H1 (cell line): ENCODE results near the gene RBL1. TPM values are rescaled to one million over a fixed set of nuclear protein-coding genes. Genes with fewer than 3 reads are reported as not detected.

ENCODE experiments used
- CBX8 ChIP-seq: fragments of 300-800, 300-1000 bp; sonication (generic); IDR thresholded peaks from 2 replicates; pipeline ENCODE4 v1.7.1; 2016; ENCODE audit warnings: low read depth, low read length, borderline replicate concordance
- CHD2 ChIP-seq: IDR thresholded peaks from 2 replicates; pipeline ENCODE4 v1.6.1; 2012; ENCODE audit warnings: low read length, improper control_type of control experiment
- CTCF ChIP-seq, 3 experiments: IDR thresholded peaks; 1 replicate in 2 of 3; 2 replicates in 1 of 3; pipeline versions ENCODE4 v1.5.1 to v1.6.1; 2011; ENCODE audit warnings: low read length in 3 of 3, mild to moderate bottlenecking in 3 of 3, inconsistent platforms in 2 of 3, low read depth in 1 of 3, moderate library complexity in 1 of 3; ENCODE audit not compliant: insufficient read depth in 1 of 3; ENCODE audit errors: control extremely low read depth in 1 of 3
- EGR1 ChIP-seq: IDR thresholded peaks from 2 replicates; pipeline ENCODE4 v1.6.1; 2011; ENCODE audit warnings: low read depth, low read length, borderline replicate concordance
- SP1 ChIP-seq: IDR thresholded peaks from 2 replicates; pipeline ENCODE4 v1.6.1; 2011; ENCODE audit warnings: low read depth, low read length
- TCF12 ChIP-seq: IDR thresholded peaks from 2 replicates; pipeline ENCODE4 v1.6.1; 2011; ENCODE audit warnings: low read depth, mild to moderate bottlenecking, low read length
- TEAD4 ChIP-seq: IDR thresholded peaks from 2 replicates; pipeline ENCODE4 v1.6.1; 2012; ENCODE audit warnings: low read depth, low read length, inconsistent platforms, mixed read lengths
- polyA plus RNA-seq, 7 experiments: library from polyadenylated mRNA; depleted of rRNA in 3 of 7; stranded (reverse) in 5 of 7; unstranded in 2 of 7; fragments of >200 nt in 5 of 7; fragments of 200-250 nt in 2 of 7; gene quantifications; 1 replicate in 5 of 7; 2 replicates in 1 of 7; 4 replicates in 1 of 7; pipeline versions ENCODE4 v1.2.1 to v1.2.3, GENCODE V29; 2011 to 2013; ENCODE audit warnings: missing spikeins in 2 of 7, mixed read lengths in 2 of 7
- total RNA-seq: library from RNA; stranded (reverse); fragmentation: NEBNext Ultra II Directional; extraction: Animal tissue kit (Norgen Biotek cat#: 25700); gene quantifications from 2 replicates; pipeline ENCODE4 v1.2.1, GENCODE V29; 2021

The RBL1 gene
- total and polyA plus RNA-seq, 2 of the 8 experiments (the other 6 are each of a cell fraction or from before 2014, with no cell fraction given): 3.2 to 12.3 TPM

GRCh38 chr20:37053230-37053950 is 42.4 kb downstream of the RBL1 start (continued):
- TF ChIP-seq CTCF (IDR thresholded peaks at IDR 0.05; ENCODE audit: control extremely low read depth in 1 of 3, insufficient read depth in 1 of 3, low read depth in 1 of 3, low read length in 3 of 3): no peak
- TF ChIP-seq CHD2: no peak
- no peak for TF ChIP-seq TEAD4
- TF ChIP-seq TCF12: no peak
- no peak for TF ChIP-seq CBX8
- TF ChIP-seq EGR1: no peak
- no peak for TF ChIP-seq SP1
